Fibroblast of pulmonary artery (primary cell): ENCODE results near the gene C19orf73.
A peak's percentile ranks its signal among the peaks of the same experiment; 100 is the strongest.

ENCODE experiments used
- DNase-seq: peaks from one replicate; pipeline ENCODE4 v3.0.0-alpha.2; 2010; ENCODE audit warnings: low read depth
- H3K4me3 ChIP-seq: replicated peaks from 2 replicates; pipeline ENCODE4 v1.5.1; 2011; ENCODE audit warnings: low read depth, mild to moderate bottlenecking, control low read depth, low read length, moderate library complexity
- CTCF ChIP-seq: IDR thresholded peaks from 2 replicates; pipeline ENCODE4 v1.5.1; 2011; ENCODE audit warnings: mild to moderate bottlenecking, control low read depth, low read length, inconsistent platforms; ENCODE audit errors: missing control alignments

Gene C19orf73

DNA sequence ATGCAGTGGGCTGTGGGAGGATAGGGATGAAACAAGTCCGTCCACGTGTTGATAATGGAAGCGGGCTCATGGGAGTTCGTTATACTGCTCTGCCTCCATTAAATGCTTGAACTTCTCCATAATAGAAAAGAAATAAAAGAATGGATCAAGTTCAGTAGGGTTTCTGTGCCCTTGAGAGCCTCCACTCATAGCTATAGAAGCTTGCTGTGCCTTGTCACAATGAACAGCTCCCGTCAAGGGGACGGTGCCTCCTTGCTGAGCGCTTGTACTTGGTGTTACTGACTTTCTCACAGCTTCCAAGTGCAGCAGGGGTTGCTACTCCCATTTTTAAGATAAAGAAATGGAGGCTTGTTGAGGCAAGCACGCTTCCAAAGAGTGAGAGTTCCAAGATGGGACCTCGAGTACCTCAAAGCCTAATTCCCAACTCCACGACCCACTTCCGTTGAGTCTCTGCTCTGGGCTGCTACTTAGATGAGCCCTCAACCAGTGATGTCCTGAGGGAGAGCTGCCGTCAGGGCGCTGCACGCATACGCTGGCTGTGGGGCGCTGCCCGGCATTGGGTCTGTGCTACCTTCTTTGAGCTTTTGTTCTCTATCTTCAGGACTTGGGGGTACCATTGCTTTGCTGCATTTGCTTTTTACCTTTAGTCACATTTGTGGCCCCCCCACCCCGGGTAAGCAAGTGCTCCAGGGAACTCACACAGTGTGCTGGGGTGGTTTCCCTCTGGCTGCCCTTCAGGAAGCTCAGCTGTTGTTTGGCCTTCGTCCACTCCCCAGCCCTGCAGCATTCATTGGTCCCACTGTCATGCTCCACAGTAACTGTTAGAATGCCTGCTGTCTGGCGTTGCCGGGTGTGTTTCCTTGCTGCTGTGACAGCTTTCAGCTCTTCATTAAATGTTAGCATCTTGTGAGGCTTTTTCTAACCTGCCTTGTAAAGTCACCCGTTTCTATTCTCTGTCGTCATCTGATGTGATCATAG, 24.1 kb downstream of the C19orf73 start:
- no peak for TF ChIP-seq CTCF
- DNase-seq = no peak
- no peak overlapping the region for H3K4me3 ChIP-seq

GRCh38 chr19:49092686-49093085, 26.3 kb downstream of the C19orf73 start:
- no peak overlapping the region for H3K4me3 ChIP-seq
- DNase-seq = no peak
- no peak for TF ChIP-seq CTCF

GRCh38 chr19:49091391-49092038, 27.4 kb downstream of the C19orf73 start:
- DNase-seq = no peak
- no peak overlapping the region for H3K4me3 ChIP-seq
- TF ChIP-seq CTCF = no peak

DNA sequence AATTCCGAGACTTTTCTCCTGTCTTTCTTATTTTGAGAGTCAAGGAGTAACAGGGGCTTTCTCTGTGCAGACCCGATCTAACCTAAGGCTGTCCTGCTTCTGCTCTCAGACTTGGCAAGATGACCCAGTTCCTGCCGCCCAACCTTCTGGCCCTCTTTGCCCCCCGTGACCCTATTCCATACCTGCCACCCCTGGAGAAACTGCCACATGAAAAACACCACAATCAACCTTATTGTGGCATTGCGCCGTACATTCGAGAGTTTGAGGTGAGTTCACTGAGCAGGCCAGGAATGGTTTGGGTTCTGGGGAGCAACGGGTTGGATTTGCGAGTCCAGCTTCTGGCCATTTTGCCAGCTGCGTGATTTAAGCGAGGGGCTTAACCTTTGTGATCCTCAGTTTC, 32.6 kb downstream of the C19orf73 start:
- H3K4me3 ChIP-seq = peak overlapping the region; percentile 98
- no peak for DNase-seq
- no peak for TF ChIP-seq CTCF

GRCh38 chr19:49085868-49086232, 33.1 kb downstream of the C19orf73 start:
- H3K4me3 ChIP-seq = peak overlapping the region; percentile 98
- DNase-seq = no peak
- no peak for TF ChIP-seq CTCF

DNA sequence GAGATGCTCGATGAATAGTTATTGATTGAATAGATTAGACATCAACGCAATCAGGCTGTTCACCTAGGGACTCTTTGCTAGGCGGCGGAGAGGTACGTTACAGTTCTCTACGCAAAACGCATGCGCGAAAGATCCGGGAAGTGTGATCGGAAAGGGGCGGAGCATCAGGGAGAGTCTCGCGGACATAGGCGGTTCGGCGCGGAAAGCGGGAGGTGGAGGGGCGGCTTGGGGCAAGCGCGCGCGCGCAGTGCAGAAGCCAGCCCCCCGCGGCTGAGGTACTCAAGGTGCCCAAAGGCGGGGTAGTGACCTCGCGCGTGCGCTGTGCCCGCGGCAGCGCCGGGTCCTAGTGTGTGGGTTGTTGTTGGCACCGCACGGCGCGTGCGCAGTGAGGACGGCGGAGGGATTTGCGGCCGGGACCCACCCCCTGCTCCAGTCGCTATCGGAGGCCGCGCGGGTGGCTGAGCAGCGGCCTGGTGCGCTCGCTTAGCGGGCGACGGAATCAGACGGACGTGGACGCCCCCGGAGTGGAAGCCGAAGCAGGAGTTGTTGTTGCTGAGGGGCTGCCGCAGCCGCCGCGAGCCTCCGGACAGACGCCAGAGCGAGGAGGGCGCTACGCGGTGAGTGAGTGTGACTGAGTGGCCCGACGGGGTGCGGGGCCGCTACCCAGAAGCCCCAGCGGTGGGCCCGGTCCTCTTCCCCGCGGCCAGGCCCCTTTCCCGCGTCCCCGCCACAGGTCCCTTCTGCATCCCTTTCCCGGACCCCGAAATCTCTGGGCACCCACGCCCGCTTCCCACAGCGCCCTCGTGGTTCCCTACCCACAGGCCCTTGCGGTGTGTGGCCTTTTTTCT, 33.7 kb downstream of the C19orf73 start, which contains the start of gene SNRNP70:
Gene SNRNP70, plus strand, starts transcription at position 432 of the 848 bp plus-strand sequence. CDS start 964 bp downstream, outside the sequence.
- peak; percentile 100 for DNase-seq
- TF ChIP-seq CTCF = no peak
- peak within 1 kb of the TSS; percentile 98 for H3K4me3 ChIP-seq
